NCI-H446 (cell line): ENCODE measurements around the gene PLEK.

Source experiments
- DNase-seq, 2 experiments: peaks; one replicate each; lab custom pipeline; 2025; lab: John Stamatoyannopoulos, UW

The PLEK gene

GRCh38 chr2:68416081-68416675, 51.1 kb downstream of the PLEK start:
- no peak for DNase-seq

DNA sequence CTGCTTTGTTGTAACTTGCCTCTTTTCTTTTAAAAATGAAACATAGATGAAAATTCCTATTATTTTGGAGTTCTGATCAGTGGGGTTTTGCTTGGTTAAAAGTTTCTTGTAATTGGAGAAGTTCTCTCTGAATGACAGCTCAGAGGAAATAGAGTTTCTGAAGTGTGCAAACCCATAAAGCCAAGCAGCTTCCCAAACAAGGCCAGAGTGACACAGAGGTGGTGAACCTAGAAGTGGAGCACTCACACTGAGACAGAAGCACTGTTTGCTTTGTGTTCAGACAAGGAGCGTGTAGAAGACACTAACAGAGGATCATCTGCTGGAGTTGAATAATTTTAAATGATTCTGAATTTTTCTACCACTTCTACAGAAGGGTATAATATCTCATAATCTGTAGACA, 52.8 kb downstream of the PLEK start:
- DNase-seq: no peak

DNA sequence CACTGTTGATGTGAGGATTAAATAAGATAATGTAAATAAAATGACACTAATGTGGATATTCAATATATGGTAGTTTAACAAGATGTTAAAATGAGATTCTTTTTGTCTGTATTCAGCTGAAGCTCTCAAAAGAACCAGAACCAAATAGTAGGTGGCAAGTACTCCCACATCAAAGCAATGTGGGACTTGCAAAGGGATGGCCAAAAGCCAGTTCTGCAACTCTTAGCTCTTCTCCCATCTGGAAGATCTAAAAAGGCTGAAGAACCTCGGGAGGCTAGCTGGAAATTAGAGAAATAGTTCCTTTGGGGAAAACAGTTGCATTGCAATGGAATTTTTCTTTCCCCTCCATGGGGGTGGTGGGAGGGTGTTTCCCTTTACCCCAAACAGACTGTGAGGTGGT, 53.3 kb downstream of the PLEK start:
- no peak for DNase-seq

- no peak for DNase-seq
Observed at GRCh38 chr2:68418855-68419254, 53.8 kb downstream of the PLEK start.

GRCh38 chr2:68420254-68420910, 55.3 kb downstream of the PLEK start:
- DNase-seq: no peak

DNA sequence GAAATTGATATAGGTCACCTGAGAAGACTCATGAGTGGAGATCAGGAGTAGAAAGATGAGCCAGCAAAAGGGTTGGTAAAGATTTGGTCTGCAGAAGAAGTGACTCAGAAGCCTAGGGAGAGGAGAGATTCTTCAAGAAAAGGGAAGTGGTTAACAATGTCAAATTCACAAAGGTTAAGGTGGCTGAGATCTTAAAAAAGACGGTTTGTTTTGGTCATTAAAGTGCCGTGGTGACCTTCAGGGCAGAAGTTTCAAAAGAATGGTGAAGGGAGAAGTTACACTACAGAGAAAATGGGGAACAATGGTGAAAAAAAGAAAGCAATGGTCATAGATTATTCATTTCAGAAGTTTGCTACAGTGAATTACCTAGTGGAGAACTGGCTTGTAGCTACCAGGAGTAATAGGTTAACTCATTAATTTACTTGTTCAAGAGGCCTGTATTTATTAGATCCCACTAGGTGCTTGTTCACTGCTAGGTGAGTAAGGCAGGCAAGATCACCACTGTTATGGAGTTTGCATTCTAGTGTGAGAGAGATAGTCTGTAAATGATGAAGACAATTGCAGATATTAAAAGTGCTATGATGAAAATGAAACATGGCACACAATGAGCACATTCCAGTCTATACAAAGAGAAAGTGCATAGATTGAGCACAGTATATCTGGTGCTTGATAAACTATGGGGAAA, 59.0 kb downstream of the PLEK start:
- DNase-seq: no peak

GRCh38 chr2:68425503-68425902, 60.4 kb downstream of the PLEK start:
- no peak for DNase-seq

DNA sequence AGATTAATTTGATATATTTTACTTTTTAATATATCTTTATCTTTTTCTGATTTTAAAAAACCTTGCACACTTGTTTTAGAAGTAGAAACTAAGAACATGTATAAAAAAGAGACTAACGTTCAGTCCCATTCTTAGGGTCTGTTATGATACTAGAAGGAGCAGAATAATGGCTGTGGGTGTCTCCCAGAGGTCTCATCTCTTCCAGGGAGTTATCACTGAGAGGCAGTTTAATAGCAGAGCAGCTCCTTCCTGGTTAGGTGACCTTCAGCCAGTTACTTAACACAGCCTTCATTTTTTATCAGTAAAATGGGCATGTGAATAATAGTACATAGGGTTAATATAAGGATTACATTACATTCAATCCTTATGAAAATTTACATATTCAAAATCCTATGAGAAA, 61.4 kb downstream of the PLEK start:
- DNase-seq: no peak

- DNase-seq: no peak
Observed at GRCh38 chr2:68426848-68427579, 61.9 kb downstream of the PLEK start.

GRCh38 chr2:68428126-68428525, 63.0 kb downstream of the PLEK start:
- DNase-seq: no peak

DNA sequence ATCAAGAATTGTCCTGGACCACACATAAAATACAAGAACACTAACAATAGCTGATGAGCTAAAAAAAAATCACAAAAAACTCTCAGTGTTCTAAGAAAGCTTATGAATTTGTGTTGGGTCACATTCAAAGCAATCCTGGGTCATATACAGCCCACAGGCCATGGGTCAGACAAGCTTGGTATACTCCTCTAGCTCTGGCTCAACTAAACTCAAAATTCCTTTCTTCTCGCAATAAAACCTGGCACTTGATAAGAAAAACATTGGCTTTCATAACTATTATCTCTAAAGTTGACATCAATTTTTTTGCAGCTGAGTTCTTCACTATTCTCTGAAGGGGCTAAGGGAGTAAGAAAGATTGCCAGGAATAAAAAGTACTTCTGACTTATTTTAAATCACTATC, 63.7 kb downstream of the PLEK start:
- no peak for DNase-seq

GRCh38 chr2:68429311-68429826, 64.3 kb downstream of the PLEK start:
- DNase-seq: no peak

DNA sequence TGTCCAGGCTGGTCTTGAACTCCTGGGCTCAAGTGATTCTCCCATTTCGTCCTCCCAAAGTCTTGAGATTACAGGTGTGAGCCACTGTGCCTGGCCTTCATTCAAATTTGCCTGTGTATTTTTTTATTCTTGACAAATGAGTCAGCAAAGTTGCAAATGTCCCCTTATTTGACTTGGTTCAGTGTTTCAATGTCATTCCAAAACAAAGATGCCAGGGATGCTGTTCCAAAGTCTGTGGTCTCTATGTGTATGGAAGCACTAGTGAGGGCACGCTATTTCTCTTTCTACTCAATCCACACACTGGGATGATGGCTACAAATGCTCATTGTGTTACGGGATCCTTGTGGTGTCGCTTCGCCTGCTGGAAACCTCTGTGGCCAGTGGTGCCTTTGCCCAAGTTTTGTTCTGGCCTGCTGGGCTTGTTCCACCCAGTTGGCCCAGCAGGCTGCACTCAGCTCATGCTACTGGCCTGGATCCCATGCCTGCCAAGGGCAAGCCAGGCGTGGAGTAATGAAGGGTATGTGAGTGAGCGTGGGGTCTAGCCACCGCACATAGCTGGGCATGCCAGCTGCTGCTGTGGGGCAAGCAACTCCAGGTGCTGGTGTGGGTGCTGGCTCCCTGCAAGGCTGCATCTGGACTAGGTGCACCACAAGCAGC, 66.4 kb downstream of the PLEK start:
- DNase-seq: no peak

DNA sequence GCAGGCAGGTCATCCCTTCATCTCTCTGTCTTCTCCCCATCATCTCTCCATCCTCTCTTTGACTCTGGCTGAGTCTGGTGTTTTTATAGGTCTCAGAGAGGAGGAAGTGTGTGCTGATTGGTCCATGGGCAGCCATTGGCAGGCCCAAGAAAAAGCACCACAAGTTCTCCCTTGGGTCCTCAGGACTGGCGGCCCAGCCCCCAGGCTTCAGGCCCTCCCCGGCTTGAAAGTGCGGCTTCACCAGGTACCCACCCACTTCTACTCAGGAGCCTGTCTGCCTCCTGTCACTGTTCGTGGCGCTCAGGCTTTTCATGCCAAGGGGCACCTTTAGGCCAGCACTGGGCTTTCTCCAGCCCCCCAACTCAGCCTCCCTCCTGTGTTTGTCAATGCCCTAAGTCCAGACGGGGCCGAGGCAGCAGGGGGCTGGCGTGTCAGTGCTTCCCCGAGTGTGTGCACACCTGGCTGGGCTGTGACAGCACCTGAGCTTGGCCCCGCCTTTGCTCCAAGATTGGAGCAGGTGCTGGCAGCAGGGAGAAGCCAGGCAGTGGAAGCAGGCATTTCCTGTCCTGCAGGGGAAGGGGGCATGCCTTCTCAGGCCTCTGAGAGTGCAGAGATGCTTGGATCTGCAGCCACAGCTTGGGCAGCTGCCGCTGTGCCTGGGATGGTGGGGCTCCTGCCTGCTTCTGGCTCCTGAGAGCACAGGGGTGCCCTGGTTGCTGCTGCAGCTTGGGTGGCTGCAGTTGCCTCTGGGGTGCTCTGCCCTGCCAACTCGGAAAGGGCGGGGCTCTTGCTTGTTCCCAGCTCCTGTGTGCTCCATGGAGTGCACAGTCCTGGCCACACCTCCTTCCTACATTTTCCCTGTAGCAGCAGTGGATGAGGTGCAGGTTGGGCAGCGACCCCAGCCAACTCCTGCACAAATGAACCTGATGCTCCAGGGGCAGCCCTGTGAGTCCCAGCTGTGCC, 67.9 kb downstream of the PLEK start:
- no peak for DNase-seq

DNA sequence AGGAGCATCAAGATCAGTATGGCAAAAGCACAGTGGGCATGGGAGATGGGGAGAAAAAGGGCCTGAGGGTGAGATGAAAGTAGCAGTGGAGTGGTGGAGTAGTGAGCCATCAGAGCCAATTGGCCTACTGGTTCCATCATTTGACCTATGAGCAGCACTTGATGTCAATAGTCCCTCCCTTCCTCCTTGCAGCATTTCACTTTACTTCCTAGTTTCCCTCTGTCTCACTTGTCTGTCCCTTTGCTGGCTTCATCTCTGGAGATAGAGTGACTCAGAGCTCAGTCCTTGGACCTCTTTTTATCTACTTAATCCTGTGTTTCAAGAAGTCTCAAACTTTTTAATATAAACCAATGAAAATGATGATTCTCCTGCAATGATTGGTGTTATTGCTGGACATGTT, 69.9 kb downstream of the PLEK start:
- DNase-seq: no peak

GRCh38 chr2:68435615-68436014, 70.5 kb downstream of the PLEK start:
- DNase-seq: no peak

DNA sequence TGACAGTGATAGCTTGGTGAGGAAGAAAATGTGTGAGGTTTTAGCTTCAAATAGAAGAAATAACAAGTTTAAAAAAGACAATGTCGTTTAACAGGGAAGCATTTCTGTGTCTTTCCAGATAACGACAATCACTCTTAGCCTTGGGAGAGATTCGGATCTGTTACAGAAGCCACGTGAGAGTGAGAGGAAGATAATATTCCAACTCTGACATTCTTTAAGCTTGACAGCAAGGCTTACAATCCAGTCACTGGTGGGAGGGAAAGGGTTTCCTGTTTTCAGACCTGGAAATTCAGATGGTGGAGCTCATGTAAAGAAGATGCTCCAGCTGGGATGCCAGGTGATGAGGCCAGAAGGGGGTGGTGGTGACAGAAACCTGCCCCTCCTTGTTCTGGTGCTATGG, 71.2 kb downstream of the PLEK start:
- DNase-seq: no peak

GRCh38 chr2:68438455-68439303, 73.6 kb downstream of the PLEK start:
- no peak for DNase-seq

- DNase-seq: peak; percentile 68 to 85
Observed at GRCh38 chr2:68441179-68441993, 76.3 kb downstream of the PLEK start.
